Endothelial cell of umbilical vein (primary cell): ENCODE data around the gene DUOX2. TPM values are rescaled to one million over a fixed set of nuclear protein-coding genes. Genes with fewer than 3 reads are reported as not detected.

Experiments
- BruUV-seq: library from RNA; stranded (reverse); fragments of 400-500 nt; replicated peaks from 2 replicates; lab custom pipeline; 2021; lab: Mats Ljungman, UMichigan
- CTCF ChIA-PET: fragments of 300-600, 350-600 bp; sonication (Branson Sonifier 250); formaldehyde crosslinking; loops from one replicate; lab custom pipeline; 2021; ENCODE audit warnings: antibody characterized with exemption, inconsistent platforms; lab: Charles Lee
- POLR2A ChIA-PET: fragments of 300-600, 350-600 bp; sonication (Branson Sonifier 250); formaldehyde crosslinking; loops from one replicate; lab custom pipeline; 2021; ENCODE audit warnings: antibody characterized with exemption, inconsistent platforms; lab: Charles Lee
- DNase-seq: peaks from one replicate; pipeline ENCODE4 v3.0.0-alpha.2; 2011; ENCODE audit warnings: low read depth, low spot score
- FAIRE-seq: peaks from 2 replicates; lab custom pipeline; 2011; peaks lifted over from hg19 to GRCh38; lab: Jason Lieb, UNC
- H2AFZ ChIP-seq: 2 replicates; pipeline ENCODE4 v1.6.0; 2012; ENCODE audit warnings: low read depth, low read length, control low read depth, inconsistent platforms
- H3K27ac ChIP-seq: 2 replicates; pipeline ENCODE4 v1.5.1; 2011; ENCODE audit warnings: low read depth, mild to moderate bottlenecking, control low read depth, low read length, moderate library complexity; ENCODE audit not compliant: insufficient read depth
- H3K27me3 ChIP-seq, 2 experiments: 2 replicates each; pipeline versions ENCODE4 v1.6.0 to v1.6.1; 2011; ENCODE audit warnings: low read length in 2 of 2, mixed read lengths in 1 of 2; ENCODE audit not compliant: control insufficient read depth in 2 of 2, insufficient read depth in 2 of 2
- H3K36me3 ChIP-seq, 2 experiments: 2 replicates in 1 of 2; 3 replicates in 1 of 2; pipeline ENCODE4 v1.5.1; 2011; ENCODE audit warnings: low read length in 2 of 2, mild to moderate bottlenecking in 1 of 2, moderate library complexity in 1 of 2; ENCODE audit not compliant: control insufficient read depth in 2 of 2, insufficient read depth in 2 of 2; ENCODE audit errors: extremely low read depth in 1 of 2
- H3K4me1 ChIP-seq: 3 replicates; pipeline ENCODE4 v1.5.1; 2011; ENCODE audit warnings: mild to moderate bottlenecking, low read length; ENCODE audit not compliant: control insufficient read depth, insufficient read depth; ENCODE audit errors: extremely low read depth
- H3K4me2 ChIP-seq: 2 replicates; pipeline ENCODE4 v1.6.1; 2011; ENCODE audit warnings: low read length, control low read depth, mixed read lengths; ENCODE audit not compliant: insufficient read depth
- H3K4me3 ChIP-seq, 3 experiments: fragments of 200-600 bp in 1 of 3; sonication (generic), shearing (Covaris generic) in 1 of 3; replicated peaks in 1 of 3; 2 replicates each; pipeline ENCODE4 v1.5.1; 2011 to 2016; ENCODE audit warnings: control low read depth in 3 of 3, low read length in 3 of 3, mild to moderate bottlenecking in 2 of 3, inconsistent platforms in 1 of 3, low read depth in 1 of 3, moderate library complexity in 1 of 3; ENCODE audit not compliant: insufficient read depth in 1 of 3
- H3K79me2 ChIP-seq: 2 replicates; pipeline ENCODE4 v1.6.0; 2012; ENCODE audit warnings: low read length, inconsistent platforms; ENCODE audit not compliant: control insufficient read depth, insufficient read depth
- H3K9ac ChIP-seq: replicated peaks from 2 replicates; pipeline ENCODE3; 2011; ENCODE audit warnings: low read length, control low read depth; ENCODE audit not compliant: insufficient read depth; ENCODE audit errors: extremely low read depth
- H3K9me1 ChIP-seq: replicated peaks from 3 replicates; pipeline ENCODE4 v1.6.0; 2011; ENCODE audit warnings: mild to moderate bottlenecking, low read length; ENCODE audit not compliant: control insufficient read depth, insufficient read depth; ENCODE audit errors: extremely low read depth
- H3K9me3 ChIP-seq: replicated peaks from 2 replicates; pipeline ENCODE4 v1.5.1; 2012; ENCODE audit warnings: low read length, inconsistent platforms; ENCODE audit not compliant: control insufficient read depth, insufficient read depth
- H4K20me1 ChIP-seq: replicated peaks from 2 replicates; pipeline ENCODE3; 2011; ENCODE audit warnings: mild to moderate bottlenecking, low read length; ENCODE audit not compliant: control insufficient read depth, insufficient read depth; ENCODE audit errors: extremely low read depth
- EZH2 ChIP-seq: IDR thresholded peaks from 2 replicates; pipeline ENCODE4 v1.6.1; 2012; ENCODE audit warnings: borderline replicate concordance, low read depth, mild to moderate bottlenecking, moderate library complexity, low read length, inconsistent platforms; ENCODE audit not compliant: severe bottlenecking
- FOS ChIP-seq: IDR thresholded peaks from 2 replicates; pipeline ENCODE4 v1.6.1; 2011; ENCODE audit warnings: mild to moderate bottlenecking, low read length, moderate library complexity, borderline replicate concordance; ENCODE audit not compliant: insufficient read depth
- GATA2 ChIP-seq: IDR thresholded peaks from 2 replicates; pipeline ENCODE4 v1.7.0; 2011; ENCODE audit warnings: low read depth, mild to moderate bottlenecking, moderate library complexity, mixed read lengths, low read length; ENCODE audit not compliant: insufficient read length, insufficient read depth
- JUN ChIP-seq: IDR thresholded peaks from 2 replicates; pipeline ENCODE4 v1.6.1; 2011; ENCODE audit warnings: borderline replicate concordance, low read depth; ENCODE audit not compliant: insufficient read length, insufficient read depth
- MYC ChIP-seq: IDR thresholded peaks from one replicate; pipeline ENCODE4 v1.6.1; 2011; ENCODE audit warnings: mild to moderate bottlenecking, low read depth, low read length
- POLR2A ChIP-seq: IDR thresholded peaks from 2 replicates; pipeline ENCODE4 v1.6.1; 2012; ENCODE audit warnings: low read depth, mild to moderate bottlenecking, control low read depth, low read length
- POLR2AphosphoS5 ChIP-seq: IDR thresholded peaks from 2 replicates; pipeline ENCODE4 v1.6.1; 2012; ENCODE audit warnings: low read depth, mild to moderate bottlenecking, control low read depth, low read length, moderate library complexity; ENCODE audit not compliant: insufficient read depth
- dilution Hi-C: fragments of 300-500 bp; cut with MboI; formaldehyde crosslinking; loops from one replicate; pipeline ENCODE4 v1.15.0; 2019; ENCODE audit warnings: low sequenced_read_pairs; ENCODE audit not compliant: extremely low pct_ligation_motif_present
- intact Hi-C: fragments of 100-400 bp; cut with micrococcal nuclease; formaldehyde crosslinking; loops from one replicate; pipeline ENCODE4 v1.10.0; 2022
- polyA plus RNA-seq, 4 experiments: library from polyadenylated mRNA; depleted of rRNA in 3 of 4; stranded (reverse) in 3 of 4; unstranded in 1 of 4; fragments of >200 nt; gene quantifications; 2 replicates each; pipeline versions ENCODE4 v1.2.1 to v1.2.3, GENCODE V29; 2011 to 2012; ENCODE audit warnings: missing spikeins in 1 of 4
- total RNA-seq: library from RNA; stranded (reverse); gene quantifications from 2 replicates; pipeline ENCODE4 v1.2.3, GENCODE V29; 2021
- TF ChIP-seq, protein P1 (sequence below): IDR thresholded peaks from 2 replicates; pipeline ENCODE4 v1.6.1; 2011; ENCODE audit not compliant: insufficient read depth, insufficient read length
- TF ChIP-seq, protein P2 (sequence below), 2 donors: IDR thresholded peaks; 1 replicate in 1 of 2; 2 replicates in 1 of 2; pipeline ENCODE4 v1.5.1; 2011; ENCODE audit warnings: low read length in 2 of 2, mild to moderate bottlenecking in 2 of 2, moderate library complexity in 2 of 2, control low read depth in 1 of 2, inconsistent platforms in 1 of 2, low read depth in 1 of 2; ENCODE audit not compliant: insufficient read depth in 1 of 2; ENCODE audit errors: extremely low read depth in 1 of 2

Gene DUOX2
- total and polyA plus RNA-seq, 2 donors (not counting 3 experiments of a cell fraction or from before 2014, with no cell fraction given), result 0.01 TPM; not detected in 1

DNA sequence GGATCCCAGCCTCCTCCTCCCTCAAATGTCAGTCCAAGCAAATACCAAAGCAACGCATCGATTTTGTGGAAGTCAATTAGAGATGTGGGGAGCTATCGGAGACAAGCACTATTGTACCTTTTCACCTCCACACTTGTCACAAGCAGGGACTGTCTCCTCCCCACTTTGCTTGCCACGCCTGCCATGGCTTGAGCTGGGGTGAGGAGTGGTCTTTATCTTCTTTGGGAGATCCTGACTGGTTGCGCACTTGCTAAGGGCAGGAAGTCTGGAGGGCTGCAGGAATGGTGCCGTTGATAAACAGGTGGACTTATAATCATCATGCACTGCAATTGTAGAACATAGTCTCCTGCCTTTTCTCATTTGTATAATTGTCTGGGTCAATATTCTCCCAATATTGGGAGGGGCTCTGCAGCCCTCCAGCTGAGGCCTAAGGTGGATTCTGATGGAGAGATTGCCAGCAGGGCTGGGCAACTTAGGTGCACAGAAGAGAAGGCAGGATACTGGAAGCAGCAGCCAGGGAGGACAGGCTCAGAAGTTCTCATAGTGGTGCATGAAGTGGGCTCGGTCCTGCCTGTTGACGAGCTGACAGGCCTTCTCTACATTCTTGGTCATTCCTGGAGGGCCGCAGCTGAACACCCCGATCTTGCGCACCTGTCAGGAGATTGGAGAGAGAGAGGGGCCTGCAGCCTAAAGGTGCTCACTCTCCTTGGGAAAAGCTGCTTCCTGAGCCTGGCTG lies 20.2 kb downstream of the DUOX2 start:
- no peak overlapping the region for H3K27ac ChIP-seq
- H3K9me1 ChIP-seq, result no peaks in the 10 kb centered on the region
- FAIRE-seq (no peak), DNase-seq (no peak)
- H3K4me2 ChIP-seq, result no peak overlapping the region
- no peaks in the 10 kb centered on the region for H3K79me2 ChIP-seq
- H4K20me1 ChIP-seq, result no peaks in the 10 kb centered on the region
- TF ChIP-seq JUN, result no peak
- no peak for TF ChIP-seq POLR2AphosphoS5
- TF ChIP-seq, protein P1, sequence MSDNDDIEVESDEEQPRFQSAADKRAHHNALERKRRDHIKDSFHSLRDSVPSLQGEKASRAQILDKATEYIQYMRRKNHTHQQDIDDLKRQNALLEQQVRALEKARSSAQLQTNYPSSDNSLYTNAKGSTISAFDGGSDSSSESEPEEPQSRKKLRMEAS, result no peak
- H3K36me3 ChIP-seq, result no peaks in the 10 kb centered on the region
- intact Hi-C loops, result no loop called here
- POLR2A ChIA-PET, result no interaction called here
- no peak overlapping the region for H3K4me3 ChIP-seq
- H3K27me3 ChIP-seq, result peaks cover 18% of the 10 kb centered on the region in 2 experiments
- no peak overlapping the region for H2AFZ ChIP-seq
- H3K9me3 ChIP-seq, result no peaks in the 10 kb centered on the region
- CTCF ChIA-PET, result interaction anchor here (1.0 to 1.8 kb wide), 2 partner anchors 13 to 24 kb away, joined by 3 to 6 read pairs; no protein-coding TSS in a partner anchor
- dilution Hi-C loops, result no loop called here
- H3K9ac ChIP-seq, result no peak overlapping the region
- BruUV-seq, result no TSS peak
- H3K4me1 ChIP-seq, result no peaks in the 10 kb centered on the region

DNA sequence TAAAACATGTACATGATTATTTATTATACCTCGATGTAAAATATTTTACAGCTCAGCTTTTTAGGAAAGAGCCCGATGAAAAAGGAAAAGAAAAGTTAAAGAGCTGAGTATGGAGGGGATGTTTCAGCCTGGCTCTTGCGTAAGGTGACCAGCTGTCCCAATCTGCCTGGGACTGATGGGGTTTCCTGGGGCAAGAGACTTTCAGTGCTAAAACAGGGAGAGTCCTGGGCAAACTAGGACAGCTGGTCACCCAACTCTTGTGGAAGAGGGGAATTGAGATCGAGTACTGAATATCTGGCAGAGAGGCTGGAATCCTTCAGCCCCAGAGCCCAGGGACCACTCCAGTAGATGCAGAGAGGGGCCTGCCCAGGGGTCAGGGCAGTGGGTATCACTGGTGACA lies 21.0 kb downstream of the DUOX2 start:
- POLR2A ChIA-PET, result no interaction called here
- BruUV-seq, result no TSS peak

More for the DNA sequence above, 21.0 kb downstream of the DUOX2 start:
- Histone ChIP-seq H2AFZ (no peak overlapping the region), H3K27me3 (peaks cover 19 to 22% of the 10 kb centered on the region in 2 experiments), H3K27ac (no peak overlapping the region), H3K9ac (no peak overlapping the region), H3K79me2 (no peaks in the 10 kb centered on the region), H3K4me1 (no peaks in the 10 kb centered on the region), H3K9me1 (no peaks in the 10 kb centered on the region), H3K4me3 (no peak overlapping the region), H3K4me2 (no peak overlapping the region), H3K9me3 (no peaks in the 10 kb centered on the region), H4K20me1 (no peaks in the 10 kb centered on the region), H3K36me3 (no peaks in the 10 kb centered on the region)
- CTCF ChIA-PET, result interaction anchor here (1.8 kb wide), 1 partner anchor 25 kb away, joined by 6 read pairs; no protein-coding TSS in a partner anchor
- no peak for DNase-seq
- intact Hi-C loops (no loop called here), dilution Hi-C loops (no loop called here)
- FAIRE-seq, result no peak
- TF ChIP-seq, protein P1, result no peak
- no peak for TF ChIP-seq FOS
- no peak for TF ChIP-seq EZH2
- TF ChIP-seq JUN, result no peak
- TF ChIP-seq, protein P2, sequence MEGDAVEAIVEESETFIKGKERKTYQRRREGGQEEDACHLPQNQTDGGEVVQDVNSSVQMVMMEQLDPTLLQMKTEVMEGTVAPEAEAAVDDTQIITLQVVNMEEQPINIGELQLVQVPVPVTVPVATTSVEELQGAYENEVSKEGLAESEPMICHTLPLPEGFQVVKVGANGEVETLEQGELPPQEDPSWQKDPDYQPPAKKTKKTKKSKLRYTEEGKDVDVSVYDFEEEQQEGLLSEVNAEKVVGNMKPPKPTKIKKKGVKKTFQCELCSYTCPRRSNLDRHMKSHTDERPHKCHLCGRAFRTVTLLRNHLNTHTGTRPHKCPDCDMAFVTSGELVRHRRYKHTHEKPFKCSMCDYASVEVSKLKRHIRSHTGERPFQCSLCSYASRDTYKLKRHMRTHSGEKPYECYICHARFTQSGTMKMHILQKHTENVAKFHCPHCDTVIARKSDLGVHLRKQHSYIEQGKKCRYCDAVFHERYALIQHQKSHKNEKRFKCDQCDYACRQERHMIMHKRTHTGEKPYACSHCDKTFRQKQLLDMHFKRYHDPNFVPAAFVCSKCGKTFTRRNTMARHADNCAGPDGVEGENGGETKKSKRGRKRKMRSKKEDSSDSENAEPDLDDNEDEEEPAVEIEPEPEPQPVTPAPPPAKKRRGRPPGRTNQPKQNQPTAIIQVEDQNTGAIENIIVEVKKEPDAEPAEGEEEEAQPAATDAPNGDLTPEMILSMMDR (IDR thresholded peaks at IDR 0.05; ENCODE audit: extremely low read depth in 1 of 2, insufficient read depth in 1 of 2, low read depth in 1 of 2, low read length in 2 of 2), result no peak
- TF ChIP-seq POLR2AphosphoS5, result no peak
- no peak for TF ChIP-seq GATA2
- no peak for TF ChIP-seq MYC
- no peak for TF ChIP-seq POLR2A
